HG02642 (cell line): ENCODE data around the gene YJU2.
"Not testable (repeated sequence)": the region's sequence is repeated elsewhere in the genome, so short reads cannot be mapped to it uniquely, and the experiment has no call there.

Experiments used
- ATAC-seq: cut with Tn5 transposase; IDR thresholded peaks from one replicate; pipeline ENCODE4 v1.9.1; 2021; ENCODE audit warnings: mild to moderate bottlenecking; ENCODE audit not compliant: unreplicated experiment, poor library complexity

The YJU2 gene

DNA sequence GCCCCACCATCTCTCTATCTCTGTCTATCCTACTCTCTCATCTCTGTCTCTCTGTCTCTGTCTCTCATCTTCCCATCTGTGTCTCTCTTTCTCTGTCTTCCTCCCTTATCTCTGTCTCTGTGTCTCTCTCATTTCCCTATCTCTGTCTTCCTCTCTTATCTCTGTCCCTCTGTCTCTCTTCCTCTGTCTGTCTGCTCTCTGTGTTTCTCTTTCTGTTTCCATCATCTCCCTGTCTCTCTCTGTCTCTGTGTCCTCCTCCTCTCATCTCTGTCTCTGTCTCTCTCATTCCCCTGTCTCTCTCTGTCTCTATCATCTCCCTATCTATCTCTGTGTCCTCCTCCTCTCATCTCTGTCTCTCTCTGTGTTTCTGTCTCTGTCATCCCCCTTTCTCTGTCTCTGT lies 19.1 kb upstream of the YJU2 start:
- no peak for ATAC-seq

DNA sequence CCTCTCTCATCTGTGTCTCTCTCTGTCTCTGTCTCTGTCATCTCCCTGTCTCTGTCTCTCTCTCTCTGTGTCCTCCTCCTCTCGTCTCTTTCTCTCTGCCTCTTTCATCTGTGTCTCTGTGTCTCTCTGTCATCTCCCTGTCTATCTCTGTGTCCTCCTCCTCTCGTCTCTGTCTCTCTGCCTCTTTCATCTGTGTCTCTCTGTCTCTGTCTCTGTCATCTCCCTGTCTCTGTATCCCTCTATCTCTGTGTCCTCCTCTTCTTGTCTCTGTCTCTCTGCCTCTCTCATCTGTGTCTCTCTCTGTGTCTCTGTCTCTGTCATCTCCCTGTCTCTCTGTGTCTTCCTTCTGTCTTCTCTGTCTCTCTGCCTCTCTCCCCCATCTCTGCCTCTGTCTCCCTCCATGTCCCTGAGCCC lies 18.1 kb upstream of the YJU2 start:
- no peak for ATAC-seq

DNA sequence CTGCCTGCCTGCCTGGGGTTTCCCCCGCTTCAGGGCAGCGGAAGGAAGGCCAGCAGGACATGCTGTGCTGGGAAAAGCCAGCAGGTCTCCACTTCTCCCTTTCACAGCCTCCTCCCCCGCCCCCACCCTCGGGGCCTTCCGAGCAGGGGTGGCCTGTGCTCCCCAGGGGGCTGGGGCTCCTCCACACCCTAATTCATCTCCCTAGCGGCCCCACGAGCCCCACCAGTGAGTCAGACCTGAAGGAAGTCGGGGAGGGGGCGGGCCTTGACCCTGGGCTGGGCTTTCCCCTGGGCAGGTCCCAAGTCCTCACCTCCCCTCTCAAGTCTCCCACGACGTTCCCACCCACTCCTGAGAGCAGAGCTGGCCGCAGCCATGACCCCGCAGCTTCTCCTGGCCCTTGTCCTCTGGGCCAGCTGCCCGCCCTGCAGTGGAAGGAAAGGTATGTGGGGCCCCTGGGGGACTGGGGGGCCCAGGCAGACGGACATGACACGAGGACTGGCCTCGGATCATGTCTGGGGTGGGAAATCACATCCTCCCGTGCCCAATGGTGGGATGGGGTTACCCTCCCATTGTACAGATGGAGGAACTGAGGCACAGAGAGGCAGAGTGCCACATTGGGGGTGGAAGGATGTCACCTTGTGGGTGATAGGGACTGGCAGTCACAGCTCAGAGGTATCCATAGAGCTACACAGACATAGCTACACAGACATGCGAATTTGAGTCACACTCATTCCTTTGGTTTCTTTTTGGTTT lies 17.5 kb upstream of the YJU2 start, which contains the start of gene EBI3:
EBI3 (plus strand) TSS at position 345 of the 753 bp plus-strand sequence; CDS start at position 373, 28 bp downstream.
- peak; percentile 73 for ATAC-seq

DNA sequence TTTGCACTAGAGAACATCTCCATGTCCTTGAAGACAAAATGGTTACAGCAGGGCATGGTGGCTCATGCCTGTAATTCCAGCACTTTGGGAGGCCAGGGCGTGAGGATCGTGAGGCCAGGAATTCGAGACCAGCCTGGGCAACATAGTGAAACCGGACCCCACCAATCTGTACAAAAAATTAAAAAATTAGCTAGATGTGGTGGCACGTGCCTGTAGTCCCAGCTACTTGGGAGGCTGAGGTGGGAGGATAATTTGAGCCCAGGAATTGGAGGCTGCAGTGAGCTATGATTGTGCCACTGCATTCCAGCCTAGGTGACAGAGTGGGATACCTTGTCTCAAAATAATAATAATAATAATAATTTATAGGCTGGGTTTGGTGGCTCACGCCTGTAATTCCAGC lies 16.6 kb upstream of the YJU2 start:
- not testable (repeated sequence) for ATAC-seq

DNA sequence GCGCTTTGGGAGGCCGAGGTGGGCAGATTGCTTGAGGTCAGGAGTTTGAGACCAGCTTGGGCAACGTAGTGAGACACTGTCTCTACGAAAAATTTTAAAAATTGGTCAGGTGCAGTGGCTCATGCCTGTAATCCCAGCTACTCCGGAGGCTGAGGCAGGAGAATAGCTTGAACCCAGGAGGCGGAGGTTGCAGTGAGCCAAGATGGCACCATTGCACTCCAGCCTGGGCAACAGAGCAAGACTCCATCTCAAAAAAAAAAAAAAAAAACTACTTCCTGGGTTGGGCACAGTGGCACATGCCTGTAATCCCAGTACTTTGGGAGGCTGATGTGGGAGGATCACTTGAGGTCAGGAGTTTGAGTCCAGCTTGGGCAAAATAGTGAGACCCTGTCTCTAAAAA lies 15.4 kb upstream of the YJU2 start:
- not testable (repeated sequence) for ATAC-seq

DNA sequence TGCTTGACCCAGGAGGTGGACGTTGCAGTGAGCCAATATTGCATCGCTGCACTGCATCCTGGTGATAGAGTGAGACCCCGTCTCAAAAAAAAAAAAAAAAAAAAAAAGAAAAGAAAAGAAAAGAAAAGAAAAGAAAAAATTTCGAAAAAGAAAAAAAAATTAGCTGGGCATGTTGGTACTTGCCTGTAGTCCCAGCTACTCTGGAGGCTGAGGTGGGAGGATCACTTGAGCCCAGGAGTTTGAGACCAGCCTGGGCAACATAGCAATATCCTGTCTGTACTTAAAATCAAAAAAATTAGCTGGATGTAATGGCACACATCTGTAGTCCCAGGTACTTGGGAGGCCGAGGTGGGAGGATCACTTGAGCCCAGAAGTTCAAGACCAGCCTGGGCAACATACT lies 14.7 kb upstream of the YJU2 start:
- ATAC-seq, result not testable (repeated sequence)

DNA sequence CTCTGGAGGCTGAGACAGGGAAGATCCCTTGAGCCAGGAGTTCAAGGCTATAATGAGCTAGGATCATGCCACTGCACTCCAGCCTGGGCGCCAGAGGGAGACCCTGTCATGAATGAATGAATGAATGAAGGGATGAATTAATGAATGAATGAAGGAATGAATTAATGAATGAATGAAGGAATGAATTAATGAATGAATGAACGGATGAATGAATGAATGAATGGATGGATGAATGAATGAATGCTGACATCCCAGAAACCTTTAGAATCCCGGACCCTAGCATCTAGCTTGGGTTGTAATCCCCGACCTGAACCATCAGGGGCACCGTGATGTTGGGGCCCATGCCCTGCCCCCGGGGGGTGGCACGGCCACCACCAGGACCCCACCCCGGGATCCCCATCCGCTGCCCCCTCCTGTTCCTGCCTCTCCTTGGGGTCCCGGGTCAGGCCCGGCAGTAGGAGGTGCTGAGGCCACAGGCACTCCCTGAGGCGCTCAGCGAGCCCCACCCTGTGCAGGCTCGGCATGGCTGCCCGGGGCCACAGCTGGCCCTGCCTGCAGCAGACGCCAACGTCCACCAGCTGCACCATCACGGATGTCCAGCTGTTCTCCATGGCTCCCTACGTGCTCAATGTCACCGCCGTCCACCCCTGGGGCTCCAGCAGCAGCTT lies 14.1 kb upstream of the YJU2 start:
- no peak for ATAC-seq

DNA sequence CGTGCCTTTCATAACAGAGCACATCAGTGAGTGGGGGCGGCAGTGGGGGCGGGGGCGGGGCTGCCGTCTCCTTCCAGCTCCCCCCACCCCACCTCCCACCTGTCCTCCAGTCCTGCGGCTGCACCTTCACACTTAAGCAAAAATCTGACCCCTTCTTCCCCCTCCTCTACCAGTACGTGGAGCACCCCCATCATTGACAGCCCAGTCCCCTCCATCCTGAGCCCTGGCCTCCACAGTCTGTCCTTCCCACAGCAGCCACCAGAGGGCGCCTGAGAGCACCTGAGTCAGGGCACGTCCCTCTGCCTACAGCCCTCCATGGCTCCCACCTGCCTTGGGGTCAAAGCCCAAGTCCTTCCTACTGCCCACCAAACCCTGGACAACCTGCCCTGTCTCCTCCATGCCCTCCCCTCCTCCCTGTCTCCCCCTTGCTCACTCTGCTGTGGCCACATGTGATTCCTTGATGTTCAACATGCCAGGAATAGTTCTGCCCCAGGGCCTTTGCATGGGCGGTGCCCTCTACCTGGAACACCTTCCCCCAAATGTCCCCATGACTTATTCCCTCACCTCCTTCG lies 13.5 kb upstream of the YJU2 start:
- no peak for ATAC-seq

DNA sequence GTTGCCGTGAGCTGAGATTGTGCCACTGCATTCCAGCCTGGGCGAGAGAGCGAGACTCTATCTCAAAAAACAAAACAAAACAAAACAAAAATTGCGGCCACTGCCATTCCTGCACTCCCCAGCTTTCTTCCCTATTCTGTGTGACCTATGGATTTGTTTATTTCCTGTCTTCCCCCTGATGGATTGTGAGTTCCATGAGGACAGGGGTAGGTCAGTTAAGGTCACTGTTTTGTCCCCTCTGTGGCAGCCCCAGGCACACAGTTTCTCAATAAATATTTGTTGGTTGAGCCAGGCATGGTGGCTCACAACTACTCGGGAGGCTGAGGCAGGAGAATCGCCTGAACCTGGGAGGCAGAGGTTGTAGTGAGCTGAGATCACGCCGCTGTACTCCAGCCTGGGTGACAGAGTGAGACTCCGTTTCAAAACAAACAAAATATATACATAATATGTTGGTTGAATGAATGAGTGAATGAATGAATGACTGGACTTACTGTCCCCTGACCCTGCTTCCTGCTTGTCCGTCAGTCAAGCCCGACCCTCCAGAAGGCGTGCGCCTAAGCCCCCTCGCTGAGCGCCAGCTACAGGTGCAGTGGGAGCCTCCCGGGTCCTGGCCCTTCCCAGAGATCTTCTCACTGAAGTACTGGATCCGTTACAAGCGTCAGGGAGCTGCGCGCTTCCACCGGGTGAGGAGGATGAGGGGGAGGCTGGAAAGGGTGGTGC lies 12.6 kb upstream of the YJU2 start:
- no peak for ATAC-seq

DNA sequence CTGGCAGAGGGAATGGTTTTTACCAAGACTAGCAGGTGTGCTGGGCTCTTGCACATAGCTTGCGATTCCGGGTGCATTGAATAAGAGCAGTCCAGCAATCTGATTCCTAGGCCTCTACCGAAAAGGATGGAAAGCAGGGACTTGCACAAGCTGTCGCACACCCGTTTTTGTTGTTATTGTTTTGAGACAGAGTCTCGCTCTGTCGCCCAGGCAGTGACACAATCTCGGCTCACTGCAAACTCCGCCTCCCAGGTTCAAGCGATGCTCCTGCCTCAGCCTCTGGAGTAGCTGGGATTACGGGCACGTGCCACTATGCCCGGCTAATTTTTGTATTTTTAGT lies 12.0 kb upstream of the YJU2 start:
- no peak for ATAC-seq

DNA sequence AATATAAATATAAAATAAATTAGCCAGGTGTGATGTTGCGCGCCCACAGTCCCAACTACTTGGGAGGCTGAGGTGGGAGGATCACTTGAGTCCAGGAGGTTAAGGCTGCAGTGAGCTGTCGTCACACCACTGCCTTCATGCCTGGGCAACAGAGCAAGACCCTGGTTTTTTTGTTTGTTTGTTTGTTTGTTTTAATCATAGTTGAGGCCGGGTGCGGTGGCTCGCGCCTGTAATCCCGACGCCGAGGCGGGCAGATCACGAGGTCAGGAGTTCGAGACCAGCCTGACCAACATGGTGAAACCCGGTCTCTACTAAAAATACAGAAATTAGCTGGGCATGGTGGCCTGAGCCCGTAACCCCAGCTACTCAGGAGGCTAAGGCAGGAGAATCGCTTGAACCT lies 9.4 kb upstream of the YJU2 start:
- ATAC-seq, result not testable (repeated sequence)

DNA sequence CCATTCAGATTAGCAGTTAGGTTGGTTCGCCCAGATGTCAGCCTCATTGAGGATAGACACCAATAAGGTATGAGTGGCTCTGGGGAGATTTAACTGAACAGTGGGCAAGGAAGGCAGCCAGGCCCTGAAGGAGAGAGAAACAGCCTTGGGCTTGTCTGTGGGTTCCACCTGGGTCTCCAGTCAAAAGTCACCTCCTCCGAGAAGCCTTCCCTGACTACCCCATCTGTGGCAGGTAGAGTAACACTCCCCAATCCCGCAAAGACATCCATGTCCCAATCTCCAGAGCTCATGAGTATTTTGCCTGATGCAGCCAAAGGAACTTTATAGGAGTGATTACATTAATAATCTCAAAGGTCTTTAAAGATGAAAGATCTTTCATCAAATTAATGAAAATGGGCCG lies 8.0 kb upstream of the YJU2 start:
- ATAC-seq, result no peak

DNA sequence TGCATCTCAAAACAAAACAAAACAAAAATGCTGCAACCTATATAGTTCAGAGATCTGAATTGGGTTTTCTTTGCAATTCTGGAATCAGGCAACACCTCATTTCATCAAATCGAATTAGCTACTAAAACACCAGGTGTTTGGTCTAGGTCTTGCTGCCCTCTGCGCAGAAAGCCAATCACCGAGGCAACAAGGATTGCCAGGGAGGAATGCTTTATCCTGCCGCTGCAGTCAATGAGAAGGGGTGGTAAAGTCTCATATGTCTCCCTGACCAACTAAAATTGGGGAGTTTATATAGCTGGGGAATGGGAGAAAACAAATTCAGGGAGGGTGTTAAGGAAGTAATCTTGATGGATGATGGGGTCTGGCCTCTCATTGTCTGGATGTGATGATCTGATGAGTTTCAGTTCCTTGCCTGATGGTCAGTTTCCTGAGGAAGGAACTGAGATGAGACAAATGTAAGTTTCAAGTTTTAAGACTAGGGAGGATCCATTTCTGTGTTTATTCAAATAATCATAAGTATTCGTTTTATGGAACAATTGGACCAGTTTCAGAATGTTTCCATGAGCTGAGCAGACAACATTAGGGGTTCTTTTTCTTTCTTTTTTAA lies 5.0 kb upstream of the YJU2 start:
- no peak for ATAC-seq

DNA sequence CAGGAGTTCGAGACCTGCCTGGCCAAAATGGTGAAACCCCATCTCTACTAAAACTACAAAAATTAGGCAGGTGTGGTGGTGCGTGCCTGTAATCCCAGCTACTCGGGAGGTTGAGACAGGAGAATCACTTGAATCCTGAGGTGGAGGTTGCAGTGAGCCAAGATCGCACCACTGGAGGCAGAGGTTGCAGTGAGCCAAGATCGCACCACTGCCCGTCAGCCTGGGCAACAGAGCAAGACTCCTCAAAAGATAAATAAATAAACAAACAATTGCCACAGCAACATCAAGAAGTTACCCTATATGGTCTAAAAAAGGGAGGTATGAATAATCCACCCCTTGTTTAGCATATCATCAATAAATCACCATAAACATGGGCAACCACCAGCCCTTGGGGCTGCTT lies 942 bp upstream of the YJU2 start:
- not testable (repeated sequence) for ATAC-seq

DNA sequence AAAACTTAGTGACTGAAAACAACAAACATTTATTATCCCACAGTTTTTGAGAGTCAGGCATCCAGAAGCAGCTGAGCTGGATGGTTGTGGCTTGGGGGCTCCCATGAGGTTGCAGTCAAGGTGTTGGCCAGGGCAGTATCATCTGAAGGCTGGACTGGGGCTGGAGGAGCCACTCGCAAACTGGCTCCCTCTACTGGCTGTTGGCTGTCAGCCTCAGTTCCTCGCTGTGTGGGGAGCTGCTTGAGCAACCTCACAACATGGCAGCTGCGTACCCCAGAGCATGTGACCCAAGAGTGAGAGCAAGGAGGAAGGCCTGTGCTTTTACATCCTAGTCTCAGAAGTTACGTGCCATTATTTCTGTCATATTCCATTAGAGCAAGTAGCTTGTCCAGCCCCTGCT lies 9.7 kb downstream of the YJU2 start:
- ATAC-seq, result no peak

DNA sequence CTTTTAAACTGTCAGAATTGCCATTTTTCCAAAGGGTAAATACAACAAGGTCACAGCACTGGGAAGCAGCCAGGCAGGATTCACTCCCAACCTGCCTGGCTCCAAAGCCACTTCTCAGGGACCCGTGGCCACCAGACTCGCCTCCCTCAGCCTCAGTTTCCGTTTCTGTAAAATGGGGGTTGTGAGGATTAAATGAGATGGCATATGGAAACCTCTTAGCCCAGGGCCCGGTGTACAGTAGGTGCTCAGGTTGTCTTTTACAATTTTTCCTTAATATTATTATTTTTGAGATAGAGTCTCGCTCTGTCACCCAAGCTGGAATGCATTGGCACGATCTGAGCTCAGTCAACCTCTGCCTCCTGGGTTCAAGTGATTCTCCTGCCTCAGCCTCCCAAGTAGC lies 10.1 kb downstream of the YJU2 start:
- ATAC-seq, result no peak

DNA sequence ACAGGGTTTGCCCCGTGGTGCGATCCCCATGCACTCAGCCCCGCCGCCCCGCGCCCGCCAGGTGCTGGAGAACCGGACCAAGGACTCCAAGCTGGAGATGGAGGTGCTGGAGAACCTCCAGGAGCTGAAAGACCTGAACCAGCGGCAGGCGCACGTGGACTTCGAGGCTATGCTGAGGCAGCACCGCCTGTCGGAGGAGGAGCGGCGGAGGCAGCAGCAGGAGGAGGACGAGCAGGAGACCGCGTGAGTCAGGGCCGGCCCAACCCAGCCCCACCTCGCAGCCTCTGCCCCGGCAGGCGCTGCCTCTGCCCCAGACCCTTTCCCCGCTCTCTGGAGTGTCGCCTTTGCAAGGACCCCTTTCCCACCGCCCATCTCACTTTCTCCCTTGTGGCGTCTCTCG lies 11.3 kb downstream of the YJU2 start:
- no peak for ATAC-seq

DNA sequence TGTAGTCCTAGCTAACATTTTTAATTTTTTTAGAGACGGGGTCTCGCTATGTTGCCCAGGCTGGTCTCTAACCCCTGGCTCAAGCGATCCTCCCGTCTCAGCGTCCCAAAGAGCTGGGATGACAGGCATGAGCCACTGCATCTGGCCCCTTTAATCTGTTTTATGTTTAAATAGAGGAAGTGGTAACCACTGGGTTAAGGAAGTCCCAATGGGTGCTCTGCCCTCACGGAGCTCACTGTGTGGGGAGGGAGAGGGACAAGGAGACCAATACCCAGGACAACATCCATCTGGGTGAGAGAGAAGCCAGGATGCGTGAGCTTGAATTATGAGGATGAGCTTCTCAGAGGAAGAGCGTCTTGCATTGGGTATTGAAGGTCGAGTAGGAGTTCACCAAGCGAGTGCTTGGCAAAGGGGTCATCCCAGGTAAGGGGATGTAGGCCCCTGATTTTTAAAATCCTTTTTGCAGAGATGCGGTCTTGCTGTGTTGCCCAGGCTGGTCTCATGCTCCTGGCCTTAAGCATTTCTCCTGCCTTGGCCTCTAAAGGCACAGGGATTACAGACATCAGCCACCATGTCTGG lies 13.8 kb downstream of the YJU2 start:
- no peak for ATAC-seq

DNA sequence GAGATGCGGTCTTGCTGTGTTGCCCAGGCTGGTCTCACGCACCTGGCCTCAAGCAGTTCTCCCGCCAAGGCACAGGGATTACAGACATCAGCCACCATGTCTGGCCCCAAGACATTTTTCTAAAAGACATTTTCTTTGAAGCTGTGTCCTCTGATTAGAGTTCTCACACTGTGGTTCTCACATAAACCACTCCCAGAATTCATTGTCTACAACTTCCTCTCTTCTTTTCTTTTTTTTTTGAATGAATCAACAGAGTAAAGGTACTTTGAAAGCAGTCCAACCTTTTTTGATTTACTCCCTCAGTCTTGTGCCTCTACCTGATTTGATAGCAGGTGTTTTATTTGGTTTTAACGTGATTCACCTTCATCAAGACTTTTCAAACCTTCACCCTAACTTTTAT lies 17.9 kb downstream of the YJU2 start:
- ATAC-seq, result no peak

DNA sequence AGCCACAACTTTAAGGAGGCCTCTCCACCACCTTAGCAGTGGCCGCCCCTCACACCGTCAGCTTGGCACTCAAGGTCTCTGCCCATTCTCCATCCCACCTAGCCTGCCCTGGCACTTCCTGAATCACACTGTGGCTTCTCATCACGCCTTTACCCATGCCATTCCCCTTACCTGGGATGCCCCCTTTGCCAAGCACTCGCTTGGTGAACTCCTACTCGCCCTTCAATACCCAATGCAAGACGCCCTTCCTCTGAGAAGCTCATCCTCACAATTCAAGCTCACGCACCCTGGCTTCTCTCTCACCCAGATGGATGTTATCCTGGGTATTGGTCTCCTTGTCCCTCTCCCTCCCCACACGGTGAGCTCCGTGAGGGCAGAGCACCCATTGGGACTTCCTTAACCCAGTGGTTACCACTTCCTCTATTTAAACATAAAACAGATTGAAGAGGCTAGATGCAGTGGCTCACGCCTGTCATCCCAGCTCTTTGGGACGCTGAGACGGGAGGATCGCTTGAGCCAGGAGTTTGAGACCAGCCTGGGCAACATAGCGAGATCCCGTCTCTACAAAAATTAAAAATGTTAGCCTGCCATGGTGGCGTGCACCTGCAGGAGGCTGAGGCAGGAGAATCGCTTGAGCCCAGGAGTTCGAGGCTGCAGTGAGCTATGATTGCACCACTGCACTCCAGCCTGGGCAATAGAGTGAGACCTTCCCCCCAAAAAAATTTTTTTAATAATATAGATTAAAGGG lies 19.5 kb downstream of the YJU2 start:
- ATAC-seq, result no peak
